Middle frontal gyrus (tissue), 1 donor: ENCODE data around the gene CLSTN2.

Experiments
- DNase-seq: peaks from one replicate; pipeline ENCODE4 v3.0.0-alpha.2; 2015; ENCODE audit warnings: low spot score; ENCODE audit errors: extremely low spot score

The CLSTN2 gene

DNA sequence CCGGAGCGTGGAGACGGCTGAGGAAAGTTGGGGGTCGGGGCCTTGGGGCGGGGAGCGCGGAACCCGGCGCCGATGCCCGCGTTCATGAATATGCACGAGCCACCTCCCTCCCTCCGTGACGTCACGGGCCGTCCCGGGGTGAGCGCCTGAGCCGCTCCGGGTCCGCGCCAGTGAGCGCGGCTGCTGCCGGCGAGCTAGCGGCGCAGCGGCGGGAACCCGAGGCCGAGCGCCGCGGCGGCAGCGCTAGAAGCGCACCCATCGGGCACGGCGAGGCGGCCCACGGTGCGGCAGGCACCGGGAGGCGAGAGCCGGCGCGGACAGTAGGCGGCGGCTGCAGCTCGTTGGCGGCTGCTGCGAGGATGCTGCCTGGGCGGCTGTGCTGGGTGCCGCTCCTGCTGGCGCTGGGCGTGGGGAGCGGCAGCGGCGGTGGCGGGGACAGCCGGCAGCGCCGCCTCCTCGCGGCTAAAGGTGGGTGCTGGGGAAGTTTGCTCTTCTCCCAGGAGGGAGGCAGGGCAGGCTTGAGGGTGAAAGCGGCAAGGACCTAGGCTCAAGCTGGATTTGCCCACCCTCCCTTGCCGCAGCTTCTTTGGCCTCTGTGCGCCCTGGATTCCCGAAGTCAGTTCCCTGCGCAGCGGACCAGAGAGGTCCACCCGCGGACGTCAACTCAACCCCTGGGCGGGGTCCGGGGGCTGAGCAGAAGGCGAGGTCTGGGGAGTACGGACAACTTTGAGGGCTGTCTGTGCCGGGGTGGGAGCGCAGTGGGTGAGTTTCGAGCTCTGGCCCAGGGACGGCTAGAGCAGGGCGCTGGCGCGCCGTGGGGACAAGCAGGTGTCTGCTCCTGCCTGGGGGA lies at the start of gene CLSTN2:
Gene CLSTN2 (plus strand): TSS at position 170 of the 850 bp plus-strand sequence.
- peak; percentile 62 for DNase-seq

DNA sequence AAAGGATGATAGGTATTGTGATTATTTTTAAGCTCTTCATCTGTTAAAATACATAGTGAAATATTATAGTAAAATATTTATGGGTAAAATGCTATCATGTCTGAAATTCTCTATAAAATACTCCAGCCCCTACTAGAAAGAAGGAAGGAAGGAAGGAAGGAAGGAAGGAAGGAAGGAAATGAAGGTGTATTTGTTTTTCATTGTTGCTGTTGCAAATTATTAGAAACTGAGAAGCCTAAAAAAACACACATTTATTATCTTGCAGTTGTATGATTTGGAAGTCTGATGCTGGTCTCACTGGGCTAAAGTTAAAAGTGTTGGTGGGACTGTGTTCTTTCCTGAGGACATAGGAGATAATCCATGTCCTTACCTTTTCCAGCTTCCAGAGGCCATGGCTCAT lies 47.6 kb upstream of the CLSTN2 start:
- DNase-seq: no peak

DNA sequence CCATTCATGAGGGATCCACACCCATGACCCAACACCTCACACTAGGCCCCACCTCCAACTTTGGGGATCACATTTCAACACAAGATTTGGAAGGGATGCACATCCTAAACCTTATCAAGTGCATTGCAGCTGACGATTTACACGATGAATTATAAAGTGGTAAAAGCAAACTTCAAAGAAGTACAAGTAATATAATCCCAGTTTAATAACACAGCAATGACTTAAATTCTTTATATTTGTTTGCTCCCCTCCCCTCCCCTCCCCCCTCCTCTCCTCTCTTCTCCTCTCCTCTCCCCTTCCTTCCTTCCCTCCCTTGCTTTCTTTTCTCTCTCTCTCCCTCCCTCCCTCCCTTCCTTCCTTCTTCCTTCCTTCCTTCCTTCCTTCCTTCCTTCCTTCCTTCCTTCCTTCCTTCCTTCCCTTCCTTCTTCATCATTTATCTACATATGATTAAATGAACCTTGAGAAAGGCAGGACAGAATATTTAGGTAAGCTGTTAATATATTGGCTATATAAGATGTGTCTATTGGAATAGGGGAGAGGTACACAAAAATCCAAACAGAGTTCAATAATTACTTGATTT lies 46.3 kb upstream of the CLSTN2 start:
- DNase-seq: no peak

DNA sequence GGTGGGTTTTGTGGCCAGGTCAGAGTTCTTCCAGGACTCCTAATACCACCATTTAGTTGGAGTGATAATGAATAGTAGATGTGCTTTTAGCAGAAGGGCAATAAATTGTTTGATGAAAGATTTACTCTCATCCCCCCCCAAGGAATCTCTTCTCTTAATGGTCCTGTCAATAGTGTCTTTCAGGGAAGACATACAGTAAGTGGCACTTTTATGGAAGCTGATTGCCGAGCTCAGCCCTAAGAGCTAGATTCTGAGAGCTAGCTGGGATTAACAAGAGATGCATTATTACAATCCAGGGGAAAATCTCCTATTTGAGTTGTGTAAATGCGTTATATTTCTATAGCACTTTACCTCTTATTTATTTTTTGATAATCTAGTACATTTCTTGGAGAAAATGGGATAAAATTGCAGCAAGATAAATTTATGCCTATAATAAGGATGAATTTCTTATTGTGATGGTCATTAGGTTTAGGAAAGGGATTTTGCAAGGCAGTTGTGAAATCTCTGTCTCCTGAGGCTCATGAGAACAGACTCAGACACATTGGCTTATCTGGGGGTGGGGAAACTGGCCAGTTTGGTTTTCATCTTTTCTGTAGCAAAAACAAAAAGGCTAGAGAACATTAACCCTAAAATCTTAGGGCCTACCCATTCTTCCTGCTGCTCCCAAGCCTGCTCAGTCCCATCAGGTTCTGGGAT lies 41.6 kb upstream of the CLSTN2 start:
- DNase-seq: no peak

DNA sequence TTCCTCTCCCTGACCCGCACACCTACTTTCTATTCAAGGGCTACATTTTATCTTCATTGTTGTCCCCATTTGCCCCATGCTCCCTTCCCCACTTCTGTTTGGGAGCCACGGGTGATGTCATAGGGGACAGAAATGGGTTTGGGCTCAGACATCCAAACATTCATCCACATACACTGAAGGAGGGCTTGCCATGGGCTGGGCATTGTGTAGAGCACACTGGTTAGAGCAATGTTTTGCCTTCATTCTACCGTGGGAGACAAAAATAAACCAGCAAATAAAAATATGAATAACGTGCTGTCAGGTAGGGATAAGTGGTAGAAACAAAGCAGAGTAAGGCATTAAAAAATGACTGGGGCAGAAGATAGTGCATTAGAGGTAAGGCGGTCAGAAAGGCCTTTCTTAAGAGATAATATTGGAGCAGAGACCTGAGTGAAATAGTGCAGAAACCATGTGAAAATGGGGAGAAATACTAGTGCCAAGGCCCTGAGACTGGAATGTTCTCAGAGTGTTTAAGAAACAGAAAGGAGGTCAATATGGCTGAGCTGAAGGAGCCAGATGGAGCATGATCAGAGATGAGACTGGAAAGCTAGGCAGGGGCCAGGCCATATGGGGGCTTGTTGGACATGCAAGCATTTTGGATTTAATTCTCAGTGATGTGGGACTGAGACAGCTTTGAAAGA lies 40.9 kb upstream of the CLSTN2 start:
- no peak for DNase-seq

DNA sequence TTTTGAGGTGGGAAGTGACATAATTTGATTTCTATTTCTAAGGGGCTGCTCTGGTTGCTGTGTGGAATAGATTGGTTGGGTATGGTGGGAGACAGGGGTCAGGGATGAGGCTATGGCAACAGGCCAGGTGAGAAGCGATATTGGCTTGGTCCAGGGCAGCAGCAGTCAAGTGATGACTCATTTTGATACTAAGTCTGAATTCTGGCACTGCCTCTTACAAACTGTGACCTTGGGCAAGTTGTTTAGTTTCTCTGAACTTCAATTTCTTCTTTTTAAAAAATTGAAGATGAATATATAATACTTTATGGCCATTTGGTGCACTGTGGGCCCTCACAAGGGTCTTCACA lies 40.4 kb upstream of the CLSTN2 start:
- DNase-seq: no peak

DNA sequence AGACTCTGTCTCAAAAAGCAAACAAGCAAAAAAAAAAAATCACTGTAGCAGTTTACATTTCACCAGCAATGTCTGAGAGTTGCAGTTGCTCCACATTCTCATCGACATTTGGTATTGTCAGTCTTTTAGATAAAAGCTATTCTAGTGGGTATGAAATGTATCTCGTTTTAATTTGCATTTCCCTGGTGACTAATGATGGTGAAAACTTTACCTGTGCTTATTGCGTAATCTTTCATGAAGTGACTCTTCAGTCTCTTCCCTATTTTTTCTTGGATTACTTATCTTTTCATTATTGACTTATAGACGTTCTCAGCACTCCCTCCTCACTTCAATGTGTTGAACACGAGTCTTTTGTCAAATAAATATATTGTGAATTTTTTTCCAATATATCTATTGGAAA lies 37.2 kb upstream of the CLSTN2 start:
- DNase-seq: no peak

DNA sequence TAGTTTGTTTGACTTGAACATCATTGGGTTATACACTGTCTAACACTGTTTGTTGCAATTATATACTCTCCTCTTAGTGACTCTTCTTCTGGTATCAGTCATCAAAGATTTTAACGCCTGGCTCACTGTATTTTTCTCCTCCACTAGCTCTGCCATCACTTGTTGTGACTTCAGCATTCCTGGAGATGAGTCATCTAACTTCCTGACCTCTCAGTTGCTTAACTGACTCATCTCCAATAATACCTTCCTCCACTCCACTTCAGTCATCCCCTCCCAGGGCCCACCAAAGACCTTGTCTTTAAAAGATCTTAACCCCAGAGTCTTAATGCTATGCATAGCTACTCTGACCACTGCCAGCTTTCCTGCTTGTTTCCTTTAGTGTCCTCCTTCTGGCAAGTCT lies 28.6 kb upstream of the CLSTN2 start:
- DNase-seq: no peak

DNA sequence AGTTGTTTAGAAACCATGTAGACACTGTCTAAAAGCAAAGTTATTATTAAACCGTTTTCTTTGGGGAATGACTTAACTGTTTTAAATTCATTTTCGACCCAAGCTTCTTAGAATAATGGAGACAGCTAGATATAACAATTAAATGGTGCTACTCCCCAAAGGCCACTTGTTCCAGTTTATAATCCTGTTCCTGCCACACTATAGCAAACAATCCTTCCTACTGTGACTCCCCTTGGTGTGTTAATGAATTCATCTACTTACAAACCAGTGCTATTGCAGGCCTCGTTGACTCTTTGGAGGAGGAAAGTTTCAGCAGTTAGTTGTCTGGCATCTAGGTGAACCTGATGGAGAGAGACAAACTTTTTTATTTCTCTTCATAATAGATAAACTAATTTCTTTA lies 25.2 kb upstream of the CLSTN2 start:
- no peak for DNase-seq

DNA sequence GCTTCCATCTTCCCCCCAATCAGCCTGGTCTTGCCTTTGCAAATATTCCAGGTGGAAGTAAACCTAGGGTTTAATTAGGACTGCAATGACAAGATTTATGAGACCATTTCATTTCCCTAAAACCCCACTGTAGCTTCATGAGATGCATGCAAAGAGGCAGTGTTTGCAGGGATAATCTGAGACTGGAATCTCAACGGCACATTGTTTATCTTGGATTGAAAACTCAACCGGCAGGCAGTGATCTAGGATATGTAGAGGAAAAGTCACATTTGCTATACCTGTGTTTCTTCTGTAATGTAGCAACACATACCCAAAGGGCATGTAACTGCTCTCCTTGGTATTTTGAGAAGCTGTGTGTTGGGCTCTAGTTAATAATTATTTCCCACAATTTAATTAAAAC lies 18.7 kb upstream of the CLSTN2 start:
- no peak for DNase-seq

DNA sequence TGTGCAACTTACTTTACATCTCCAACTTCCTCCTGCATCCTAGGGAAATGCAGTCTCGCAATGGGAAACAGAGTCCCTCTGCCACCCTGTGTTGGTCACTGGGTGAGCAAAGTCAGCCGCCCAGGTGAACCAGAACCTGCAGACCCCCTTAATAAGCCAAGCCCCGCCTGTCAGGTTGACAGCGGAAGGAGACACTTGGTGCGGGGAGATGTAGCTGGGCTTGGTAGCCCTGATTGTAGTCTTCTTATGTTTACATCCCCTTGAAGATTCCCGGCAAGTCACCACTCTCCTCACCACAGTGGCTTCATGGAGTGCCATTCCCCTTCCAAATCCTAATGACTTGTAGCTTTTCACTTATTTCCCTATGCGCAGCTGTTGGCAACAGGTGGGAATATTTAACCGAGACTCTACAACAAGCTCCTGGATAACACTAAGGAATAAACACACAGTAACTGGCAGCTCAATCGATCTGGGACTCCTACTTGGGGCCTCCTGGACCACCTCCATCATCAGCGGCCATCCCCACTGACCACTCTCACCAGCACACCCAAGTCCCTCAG lies 17.7 kb upstream of the CLSTN2 start:
- no peak for DNase-seq

DNA sequence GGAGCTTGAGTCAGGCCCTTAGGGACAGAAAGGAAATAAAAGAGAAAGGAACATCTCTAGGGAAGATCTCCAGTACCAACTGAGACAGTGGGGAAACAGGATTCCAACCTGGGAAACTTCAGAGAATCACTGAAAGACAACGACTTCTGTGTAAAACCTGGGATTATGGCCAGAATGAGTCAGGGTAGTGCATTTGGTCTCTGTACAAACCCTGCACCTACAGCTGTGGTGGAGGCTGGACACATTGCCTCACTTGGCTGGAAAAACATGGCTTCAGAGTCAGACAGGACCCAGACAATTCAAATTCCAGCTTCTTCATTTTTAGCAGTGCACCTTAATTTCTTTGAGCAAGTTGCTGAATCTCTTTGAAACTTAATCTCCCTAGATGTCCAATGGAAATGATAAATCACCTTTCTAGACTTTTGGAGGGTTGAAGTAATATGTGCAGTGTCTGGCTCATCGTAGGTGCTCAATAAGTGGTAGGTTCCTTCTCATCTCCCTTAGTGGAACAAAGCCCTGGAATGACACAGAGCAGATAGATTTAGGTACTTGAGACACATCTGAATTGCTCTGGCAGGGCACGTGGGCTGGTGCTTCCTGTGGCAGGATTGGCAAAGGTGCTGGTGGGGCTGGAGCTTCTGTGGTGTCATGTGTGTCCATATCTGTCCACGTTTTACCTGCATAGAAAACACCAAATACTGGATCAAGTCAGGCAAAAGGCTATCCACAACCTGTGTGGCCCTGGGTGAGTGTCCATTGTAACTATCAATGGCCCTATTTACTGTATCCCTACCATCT lies 6.1 kb upstream of the CLSTN2 start:
- no peak for DNase-seq

DNA sequence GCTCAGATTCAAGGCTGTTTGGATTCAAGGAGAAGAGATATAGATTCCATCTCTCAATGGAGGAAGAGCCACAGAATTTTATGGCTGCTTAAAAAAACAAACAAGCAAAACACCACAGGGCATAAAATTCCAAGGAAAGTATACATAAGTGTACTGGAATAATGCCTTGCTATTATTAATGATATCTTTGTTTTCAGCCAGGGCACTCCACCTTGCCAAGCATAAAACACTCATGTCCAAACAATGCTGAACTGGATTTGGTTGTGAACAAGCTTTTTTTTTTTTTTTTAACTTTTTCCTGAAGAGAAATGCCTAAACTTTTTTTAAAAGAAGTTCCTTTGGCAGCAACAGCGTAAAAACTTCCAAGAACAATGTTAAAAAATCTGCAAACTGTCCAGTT lies 4.8 kb upstream of the CLSTN2 start:
- no peak for DNase-seq

DNA sequence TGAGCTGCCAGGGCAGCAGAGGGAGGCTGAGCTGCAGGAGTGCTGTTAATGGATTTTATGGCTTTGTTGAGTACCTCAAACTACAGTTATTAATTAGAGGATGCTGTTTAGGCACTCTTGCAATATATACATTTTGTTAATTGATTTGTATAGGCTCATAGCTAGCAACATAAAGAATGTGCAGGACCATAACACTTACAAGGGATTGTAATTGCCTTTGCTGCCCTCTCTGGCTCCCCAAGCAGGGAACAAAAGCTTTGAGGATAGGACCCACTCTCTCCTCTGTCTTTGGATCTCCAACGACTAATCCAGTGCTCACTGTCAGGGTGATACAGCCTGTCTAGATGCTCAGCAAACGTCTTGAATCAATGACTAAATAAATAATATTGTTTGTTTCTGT lies 1.2 kb upstream of the CLSTN2 start:
- no peak for DNase-seq

DNA sequence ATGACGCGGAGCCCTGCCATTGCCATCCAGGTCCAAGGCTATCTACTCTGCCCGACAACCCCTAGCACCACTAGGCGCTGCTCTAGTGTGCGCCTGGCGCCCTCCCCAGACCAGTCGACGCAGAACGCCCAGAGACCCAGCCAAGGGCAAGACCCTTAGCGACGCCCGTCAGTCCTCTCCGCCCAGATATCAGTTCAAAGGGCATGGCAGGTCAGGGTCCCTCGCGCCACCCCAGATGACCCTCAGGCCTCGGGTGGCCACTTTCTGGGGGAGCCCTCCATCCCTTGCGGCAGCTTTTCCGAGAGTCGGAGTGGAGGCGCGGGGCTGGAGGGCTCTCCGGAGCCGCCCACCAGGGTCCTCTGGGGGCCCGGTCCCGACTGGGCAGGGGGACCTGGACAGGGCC lies 371 bp upstream of the CLSTN2 start:
- DNase-seq: peak; percentile 61

DNA sequence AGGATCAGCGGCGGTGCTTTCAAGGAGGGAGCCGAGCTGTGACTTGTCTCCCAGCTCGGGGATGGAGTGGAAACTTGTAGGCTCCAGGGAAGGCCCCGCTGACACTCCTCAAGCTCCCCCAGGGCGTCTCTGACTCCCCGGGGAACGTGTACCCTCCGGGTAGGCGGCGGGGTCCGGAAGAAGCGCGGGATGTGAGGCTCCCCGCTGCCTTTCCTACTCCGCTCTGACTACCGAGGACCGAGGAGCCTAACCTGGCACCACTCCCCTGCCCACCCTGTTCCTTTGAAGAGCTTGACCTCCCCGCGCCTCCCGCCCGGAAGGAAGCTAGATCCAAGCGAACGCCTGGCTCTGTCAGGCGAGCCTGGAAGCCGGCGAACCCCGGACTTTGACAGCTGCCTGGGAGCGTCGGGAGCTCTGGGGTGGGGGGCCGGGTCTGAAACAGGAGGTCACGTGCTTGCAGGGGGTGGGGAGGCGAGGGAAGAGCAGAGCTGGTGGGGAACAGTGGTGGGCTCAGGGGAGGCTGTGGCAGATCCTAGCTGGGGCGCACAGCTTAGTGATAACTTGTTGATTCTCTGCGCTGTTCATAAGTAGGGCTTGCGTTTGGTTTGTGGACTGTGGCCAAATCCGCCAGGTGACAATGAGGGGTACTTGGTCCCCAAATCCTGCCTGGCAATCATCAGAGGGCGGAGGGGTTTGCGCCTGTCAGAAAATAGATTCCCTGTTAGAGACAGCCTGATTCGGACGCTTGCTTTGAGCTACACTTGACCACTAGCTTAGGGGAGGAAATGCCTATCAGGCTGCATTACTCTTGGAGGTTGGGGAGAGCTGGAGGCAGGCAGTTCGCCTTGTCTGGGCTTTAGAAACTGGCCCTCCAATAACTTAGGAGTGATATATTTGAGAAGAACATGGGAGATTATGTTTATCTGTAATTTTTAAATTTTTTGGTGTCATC lies 1.2 kb downstream of the CLSTN2 start:
- no peak for DNase-seq

DNA sequence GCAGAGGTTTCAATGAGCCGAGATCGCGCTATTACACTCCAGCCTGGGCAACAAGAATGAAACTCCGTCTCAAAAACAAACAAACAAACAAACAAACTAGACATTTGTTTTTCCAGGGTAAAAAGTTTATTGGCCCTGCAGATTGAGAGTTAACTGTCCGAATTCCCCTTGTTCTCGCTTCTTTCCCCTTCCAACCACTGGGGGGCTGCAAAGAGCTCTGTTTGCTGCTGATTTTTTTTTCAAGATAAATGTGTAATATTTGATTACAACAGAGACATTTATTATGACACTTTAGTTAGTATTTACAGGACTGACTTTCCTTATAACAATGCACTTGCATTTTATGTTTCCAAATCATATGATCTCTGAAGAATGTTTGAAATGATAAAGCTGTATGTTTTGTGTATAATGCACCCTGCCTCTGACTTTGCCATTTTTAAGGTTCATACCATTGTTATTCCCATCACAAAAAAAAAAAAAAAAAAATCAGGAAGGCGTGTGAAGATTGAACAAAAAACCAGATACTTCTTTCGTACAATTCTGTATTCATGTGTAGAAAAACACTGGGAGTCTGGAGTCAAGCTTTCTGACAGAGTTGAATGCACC lies 2.8 kb downstream of the CLSTN2 start:
- DNase-seq: no peak

DNA sequence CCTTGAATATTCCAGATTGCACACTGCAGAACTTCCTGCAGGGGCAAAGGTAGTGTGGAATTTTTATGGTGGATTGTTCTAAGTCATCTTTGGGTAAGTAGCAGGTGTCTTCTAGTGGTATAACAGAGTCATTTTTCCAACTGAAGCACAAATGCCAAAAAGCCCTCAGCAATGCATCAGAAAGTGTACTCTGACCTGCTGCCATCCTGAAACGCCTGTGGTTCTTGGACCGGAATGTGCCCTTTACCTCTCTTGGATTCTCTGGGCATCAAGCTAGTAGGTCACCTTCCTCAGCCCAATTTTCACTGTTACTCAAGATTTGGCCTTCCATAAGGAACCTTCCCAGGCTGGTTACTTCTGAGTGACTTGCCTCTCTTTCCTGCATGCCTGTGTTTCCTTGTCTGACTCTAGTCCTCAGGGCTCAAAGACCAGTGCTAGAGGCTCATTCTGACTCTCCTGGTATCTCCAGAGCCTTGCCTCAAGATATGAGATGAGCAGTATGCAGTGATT lies 4.8 kb downstream of the CLSTN2 start:
- DNase-seq: no peak

DNA sequence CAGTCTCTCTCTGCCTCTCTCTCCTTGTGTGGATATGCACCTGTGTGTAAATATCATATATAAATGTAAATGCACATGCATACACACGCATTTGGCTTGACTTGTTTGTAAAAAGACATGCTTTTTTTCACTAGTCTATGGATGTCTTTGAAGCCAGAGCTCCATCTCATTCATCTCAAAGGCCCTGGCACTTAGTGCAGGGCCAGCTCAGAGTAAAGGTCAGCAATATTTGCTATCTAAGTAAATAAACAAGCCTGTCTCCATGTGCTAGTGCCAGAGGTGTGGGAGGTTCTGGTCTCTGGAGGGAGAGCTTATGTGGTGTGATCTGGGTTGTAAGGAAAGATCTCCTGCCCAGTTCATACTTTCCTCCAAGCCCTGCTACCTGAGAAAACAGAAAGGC lies 5.6 kb downstream of the CLSTN2 start:
- no peak for DNase-seq
